Testis (tissue), 3 donors: ENCODE measurements around the gene CYTH2. TPM values are rescaled to one million over a fixed set of nuclear protein-coding genes. Genes with fewer than 3 reads are reported as not detected.

ENCODE experiments used
- DNase-seq: peaks from one replicate; pipeline ENCODE4 v3.0.0-alpha.2; 2019
- H3K27ac ChIP-seq, 2 donors: fragments of 200-600 bp; sonication (generic); one replicate each; pipeline ENCODE4 v1.5.1; 2019
- H3K27me3 ChIP-seq: fragments of 200-600 bp; sonication (generic); one replicate; pipeline ENCODE4 v1.5.1; 2019
- H3K36me3 ChIP-seq: fragments of 200-600 bp; sonication (generic); one replicate; pipeline ENCODE4 v1.5.1; 2017; ENCODE audit warnings: low read depth; ENCODE audit errors: missing control alignments
- H3K4me1 ChIP-seq: fragments of 200-600 bp; sonication (generic); one replicate; pipeline ENCODE4 v1.5.1; 2019
- H3K4me3 ChIP-seq, 2 donors: fragments of 200-600 bp; sonication (generic); one replicate each; pipeline ENCODE4 v1.5.1; 2017 to 2019
- H3K9me3 ChIP-seq: fragments of 200-600 bp; sonication (generic); one replicate; pipeline ENCODE4 v1.5.1; 2017
- POLR2A ChIP-seq: fragments of 450-650 bp; IDR thresholded peaks from one replicate; pipeline ENCODE4 v1.6.1; 2017; ENCODE audit warnings: antibody characterized with exemption, mild to moderate bottlenecking, moderate library complexity
- WGBS, 2 donors: methylation state at CpG; one replicate each; pipeline ENCODE4 v1.1.5; 2018; 5-methylcytosine and 5-hydroxymethylcytosine counted together
- intact Hi-C: fragments of 100-400 bp; cut with DNase I; formaldehyde crosslinking; loops from one replicate; pipeline ENCODE4 v1.15.1; 2023; ENCODE audit warnings: low total_unique reads
- polyA plus RNA-seq: library from polyadenylated mRNA; stranded (reverse); fragments of 350-450 nt; fragmentation: Illumina TruSeq; extraction: RNeasy Lipid Tissue Mini Kit (QIAGEN cat#74804); gene quantifications from one replicate; pipeline ENCODE4 v1.2.3, GENCODE V29; 2014; ENCODE audit warnings: low read depth, low replicate concordance; ENCODE audit not compliant: insufficient read depth
- total RNA-seq, 2 donors: library from RNA; depleted of rRNA; stranded (reverse); fragments of >200 nt; gene quantifications; one replicate each; pipeline ENCODE4 v1.2.3, GENCODE V29; 2016
- TF ChIP-seq, protein P1 (sequence below), 3 experiments: fragments of 450-650 bp in 2 of 3; fragments of 200-600 bp in 1 of 3; sonication (generic) in 1 of 3; IDR thresholded peaks; one replicate each; pipeline ENCODE4 v1.5.1; 2016 to 2019; ENCODE audit warnings: antibody characterized with exemption in 3 of 3, mild to moderate bottlenecking in 2 of 3, moderate library complexity in 1 of 3

The CYTH2 gene
- total and polyA plus RNA-seq, 3 donors from 2014 or later: 92.7 to 132 (median 123) TPM

GRCh38 chr19:48509467-48510194 is 40.5 kb downstream of the CYTH2 start:
- no peak for TF ChIP-seq POLR2A
- TF ChIP-seq, protein P1, sequence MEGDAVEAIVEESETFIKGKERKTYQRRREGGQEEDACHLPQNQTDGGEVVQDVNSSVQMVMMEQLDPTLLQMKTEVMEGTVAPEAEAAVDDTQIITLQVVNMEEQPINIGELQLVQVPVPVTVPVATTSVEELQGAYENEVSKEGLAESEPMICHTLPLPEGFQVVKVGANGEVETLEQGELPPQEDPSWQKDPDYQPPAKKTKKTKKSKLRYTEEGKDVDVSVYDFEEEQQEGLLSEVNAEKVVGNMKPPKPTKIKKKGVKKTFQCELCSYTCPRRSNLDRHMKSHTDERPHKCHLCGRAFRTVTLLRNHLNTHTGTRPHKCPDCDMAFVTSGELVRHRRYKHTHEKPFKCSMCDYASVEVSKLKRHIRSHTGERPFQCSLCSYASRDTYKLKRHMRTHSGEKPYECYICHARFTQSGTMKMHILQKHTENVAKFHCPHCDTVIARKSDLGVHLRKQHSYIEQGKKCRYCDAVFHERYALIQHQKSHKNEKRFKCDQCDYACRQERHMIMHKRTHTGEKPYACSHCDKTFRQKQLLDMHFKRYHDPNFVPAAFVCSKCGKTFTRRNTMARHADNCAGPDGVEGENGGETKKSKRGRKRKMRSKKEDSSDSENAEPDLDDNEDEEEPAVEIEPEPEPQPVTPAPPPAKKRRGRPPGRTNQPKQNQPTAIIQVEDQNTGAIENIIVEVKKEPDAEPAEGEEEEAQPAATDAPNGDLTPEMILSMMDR (IDR thresholded peaks at IDR 0.05): no peak
- Histone ChIP-seq H3K4me3 (no peak overlapping the region), H3K9me3 (no peaks in the 10 kb centered on the region), H3K27ac (no peak overlapping the region), H3K4me1 (peaks cover 8% of the 10 kb centered on the region), H3K36me3 (no peaks in the 10 kb centered on the region), H3K27me3 (no peaks in the 10 kb centered on the region)
- DNase-seq: no peak
- 52 to 64% methylated on average over 7 to 12 of the region's 12 CpGs for WGBS, 2 donors
- intact Hi-C loops: loop anchor here (10.0 kb wide), 1 partner anchor 75 kb away; no protein-coding TSS in a partner anchor

DNA sequence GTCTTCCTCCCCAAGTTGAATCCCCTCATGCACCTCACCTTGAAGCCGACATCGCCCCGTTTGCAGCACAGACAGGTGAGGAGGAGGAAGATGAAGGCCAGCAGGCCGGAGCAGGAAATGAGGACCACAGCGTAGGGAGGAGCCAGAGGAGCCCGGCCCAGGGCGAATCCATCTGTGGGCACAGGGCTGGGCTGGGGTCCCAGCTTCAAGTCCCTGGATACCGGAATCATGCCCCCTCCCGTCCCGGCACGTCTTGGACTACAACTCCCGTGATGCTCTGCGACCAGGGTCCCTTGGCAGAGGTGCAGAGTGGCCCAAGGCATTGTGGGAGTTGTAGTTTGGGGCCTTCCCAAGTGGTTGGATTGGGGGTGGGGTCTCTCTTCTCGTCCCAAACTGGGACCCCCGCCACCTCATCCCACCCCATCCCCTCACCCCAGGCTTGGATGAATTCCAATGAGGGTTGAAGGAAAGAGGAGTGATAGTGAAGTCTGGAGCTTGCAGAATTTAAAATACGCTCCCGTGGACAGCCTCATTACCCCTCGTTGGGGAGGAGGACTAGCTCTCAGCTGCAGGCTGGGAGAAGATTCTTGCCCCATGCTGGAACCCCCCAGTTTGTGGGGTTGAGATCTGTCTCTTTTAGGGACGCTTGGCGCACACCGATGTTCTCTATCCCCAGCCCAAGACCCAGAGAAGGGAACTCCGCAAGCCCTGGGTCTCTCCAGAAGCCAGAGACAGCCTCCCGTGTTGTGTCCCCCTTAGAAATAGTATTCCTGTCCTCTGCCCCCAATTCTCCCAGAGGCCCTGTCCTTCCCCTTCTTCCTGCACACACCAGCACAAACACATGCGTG is 41.5 kb downstream of the CYTH2 start:
- H3K36me3 ChIP-seq: no peaks in the 10 kb centered on the region
- TF ChIP-seq POLR2A: no peak
- TF ChIP-seq, protein P1 (IDR thresholded peaks at IDR 0.05): no peak
- H3K9me3 ChIP-seq: no peaks in the 10 kb centered on the region
- peaks cover 8% of the 10 kb centered on the region for H3K4me1 ChIP-seq
- no peaks in the 10 kb centered on the region for H3K27me3 ChIP-seq
- H3K27ac ChIP-seq: no peak overlapping the region
- intact Hi-C loops: no loop called here
- peak; percentile 88 for DNase-seq
- peak overlapping the region in 1 of 2 donors; percentile 26 for H3K4me3 ChIP-seq
- 7 to 9% methylated on average over 21 to 24 of the region's 24 CpGs for WGBS, 2 donors

GRCh38 chr19:48511321-48511731 is 42.2 kb downstream of the CYTH2 start:
- Histone ChIP-seq H3K9me3 (no peaks in the 10 kb centered on the region), H3K27me3 (no peaks in the 10 kb centered on the region), H3K27ac (no peak overlapping the region), H3K4me1 (peaks cover 8% of the 10 kb centered on the region), H3K36me3 (no peaks in the 10 kb centered on the region), H3K4me3 (peak overlapping the region in 1 of 2 donors; percentile 26)
- intact Hi-C loops: no loop called here
- TF ChIP-seq POLR2A: no peak
- TF ChIP-seq, protein P1 (IDR thresholded peaks at IDR 0.05): no peak
- no peak for DNase-seq
- 0 to 3% methylated on average over 6 to 31 of the region's 32 CpGs for WGBS, 2 donors

GRCh38 chr19:48511800-48512503 is 42.8 kb downstream of the CYTH2 start, which contains the start of gene LMTK3:
Gene LMTK3, minus strand, starts transcription at chr19:48511835. Its CDS starts 259 bp downstream, at chr19:48511576.
- 6% methylated on average over 25 to 29 of the region's 32 CpGs for WGBS, 2 donors
- Histone ChIP-seq H3K36me3 (no peaks in the 10 kb centered on the region), H3K4me1 (peaks cover 8% of the 10 kb centered on the region), H3K27me3 (no peaks in the 10 kb centered on the region), H3K27ac (no peak within 1 kb of the TSS), H3K4me3 (peak within 1 kb of the TSS in 1 of 2 donors; percentile 26), H3K9me3 (no peaks in the 10 kb centered on the region)
- no peak for TF ChIP-seq POLR2A
- TF ChIP-seq, protein P1 (IDR thresholded peaks at IDR 0.05): no peak
- intact Hi-C loops: no loop called here
- peak; percentile 58 for DNase-seq
